ENCODE results near the gene WASHC4.

DNA sequence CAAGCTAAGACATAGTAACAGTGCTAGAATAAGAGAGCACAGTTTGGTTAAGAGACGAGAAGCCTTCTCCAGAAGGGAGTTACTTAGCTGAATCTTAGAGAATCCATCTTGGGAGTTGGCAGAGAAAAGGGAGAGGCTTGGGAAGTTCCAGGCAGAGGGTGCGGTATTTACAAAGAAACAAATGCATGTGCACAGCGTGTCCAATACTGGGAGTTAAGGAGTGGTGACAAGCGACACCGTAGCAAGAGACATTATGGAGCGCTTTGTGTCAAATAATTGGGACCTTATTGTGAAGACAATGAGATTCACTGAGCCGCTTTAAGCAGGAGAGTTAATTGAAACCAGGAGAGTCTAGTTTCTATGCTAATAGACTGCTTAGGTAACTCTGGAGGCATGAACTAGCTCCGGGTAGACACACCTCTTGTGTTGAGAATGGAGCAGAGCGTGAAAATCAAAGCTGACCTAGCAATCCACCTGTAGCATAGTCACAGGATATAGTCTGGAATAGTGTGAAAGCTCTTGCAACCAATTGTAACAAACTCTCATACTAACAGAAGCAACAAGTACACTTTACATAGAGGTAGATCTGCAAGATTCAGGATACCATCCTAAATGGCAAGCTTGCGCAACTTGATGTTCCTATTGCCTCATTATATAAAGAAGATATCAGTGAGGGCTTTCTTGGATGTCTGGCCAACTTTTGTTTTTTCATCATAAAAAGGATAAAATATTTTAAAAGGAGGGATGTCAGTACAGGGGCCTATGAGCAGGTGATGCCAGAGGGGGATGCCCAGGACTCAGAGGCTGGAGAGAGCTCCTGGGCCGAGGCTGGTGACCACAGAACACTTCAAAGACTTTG lies 28.6 kb upstream of the WASHC4 start:
- TF ChIP-seq CTCF (IDR thresholded peaks at IDR 0.05; ENCODE audit: borderline replicate concordance, extremely low read depth, low read length, poor library complexity, severe bottlenecking) (no peak), EZH2 (IDR thresholded peaks at IDR 0.05; ENCODE audit: borderline replicate concordance, low read depth, low read length, severe bottlenecking) (no peak)
